Neutrophil (primary cell): ENCODE measurements around the gene TNRC6C.
"Not testable (repeated sequence)": the region's sequence is repeated elsewhere in the genome, so short reads cannot be mapped to it uniquely, and the experiment has no call there.

Experiments used
- H3K27ac ChIP-seq: fragments of 200-600 bp; sonication (generic); 2 replicates; pipeline ENCODE4 v1.5.1; 2016; ENCODE audit warnings: mild to moderate bottlenecking, moderate library complexity
- H3K27me3 ChIP-seq: fragments of 200-600 bp; sonication (generic); 2 replicates; pipeline ENCODE4 v1.6.0; 2016; ENCODE audit warnings: mild to moderate bottlenecking
- H3K36me3 ChIP-seq: fragments of 200-600 bp; sonication (generic); 2 replicates; pipeline ENCODE4 v1.5.1; 2017
- H3K4me1 ChIP-seq, 2 experiments: fragments of 200-600 bp in 1 of 2; sonication (generic) in 1 of 2; 1 replicate in 1 of 2; 2 replicates in 1 of 2; pipeline versions ENCODE4 v1.5.1 to v1.6.1; 2013 to 2016; ENCODE audit warnings: low read depth in 1 of 2, low read length in 1 of 2, mild to moderate bottlenecking in 1 of 2, moderate library complexity in 1 of 2; ENCODE audit not compliant: control insufficient read depth in 1 of 2, insufficient read depth in 1 of 2
- H3K4me3 ChIP-seq, 2 experiments: fragments of 200-600 bp in 1 of 2; sonication (generic) in 1 of 2; 1 replicate in 1 of 2; 2 replicates in 1 of 2; pipeline ENCODE4 v1.5.1; 2013 to 2016; ENCODE audit warnings: low read depth in 1 of 2, low read length in 1 of 2, mild to moderate bottlenecking in 1 of 2, moderate library complexity in 1 of 2
- H3K9me3 ChIP-seq: fragments of 200-600 bp; sonication (generic); 2 replicates; pipeline ENCODE4 v1.5.1; 2016
- TF ChIP-seq, protein P1 (sequence below): fragments of 200-600 bp; sonication (generic); IDR thresholded peaks from 2 replicates; pipeline ENCODE4 v1.5.1; 2016; ENCODE audit warnings: antibody characterized with exemption

The TNRC6C gene

DNA sequence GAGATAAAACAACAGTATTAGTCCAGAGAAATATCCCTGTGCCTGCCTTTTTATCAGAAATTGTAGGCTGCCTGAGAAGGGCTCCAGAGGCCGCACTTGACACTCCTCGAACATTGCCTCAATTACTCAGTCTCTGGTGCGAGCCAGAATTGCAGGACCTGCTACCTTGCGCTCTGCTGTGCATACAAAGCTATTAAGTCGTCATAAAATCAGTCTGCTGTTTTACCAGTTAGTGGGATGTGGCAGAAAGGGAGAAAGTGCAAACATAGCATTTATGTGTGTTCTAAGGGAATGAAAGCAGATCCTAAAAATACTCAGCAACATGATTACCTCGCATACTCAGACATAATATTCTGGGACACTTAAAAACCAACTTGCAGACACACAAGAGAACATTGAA, 99.5 kb downstream of the TNRC6C start:
- TF ChIP-seq, protein P1, sequence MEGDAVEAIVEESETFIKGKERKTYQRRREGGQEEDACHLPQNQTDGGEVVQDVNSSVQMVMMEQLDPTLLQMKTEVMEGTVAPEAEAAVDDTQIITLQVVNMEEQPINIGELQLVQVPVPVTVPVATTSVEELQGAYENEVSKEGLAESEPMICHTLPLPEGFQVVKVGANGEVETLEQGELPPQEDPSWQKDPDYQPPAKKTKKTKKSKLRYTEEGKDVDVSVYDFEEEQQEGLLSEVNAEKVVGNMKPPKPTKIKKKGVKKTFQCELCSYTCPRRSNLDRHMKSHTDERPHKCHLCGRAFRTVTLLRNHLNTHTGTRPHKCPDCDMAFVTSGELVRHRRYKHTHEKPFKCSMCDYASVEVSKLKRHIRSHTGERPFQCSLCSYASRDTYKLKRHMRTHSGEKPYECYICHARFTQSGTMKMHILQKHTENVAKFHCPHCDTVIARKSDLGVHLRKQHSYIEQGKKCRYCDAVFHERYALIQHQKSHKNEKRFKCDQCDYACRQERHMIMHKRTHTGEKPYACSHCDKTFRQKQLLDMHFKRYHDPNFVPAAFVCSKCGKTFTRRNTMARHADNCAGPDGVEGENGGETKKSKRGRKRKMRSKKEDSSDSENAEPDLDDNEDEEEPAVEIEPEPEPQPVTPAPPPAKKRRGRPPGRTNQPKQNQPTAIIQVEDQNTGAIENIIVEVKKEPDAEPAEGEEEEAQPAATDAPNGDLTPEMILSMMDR: no peak
- Histone ChIP-seq H3K4me1 (no peaks in the 10 kb centered on the region), H3K27me3 (no peaks in the 10 kb centered on the region), H3K4me3 (no peak overlapping the region), H3K9me3 (no peaks in the 10 kb centered on the region), H3K27ac (no peak overlapping the region), H3K36me3 (peaks cover 27% of the 10 kb centered on the region)

DNA sequence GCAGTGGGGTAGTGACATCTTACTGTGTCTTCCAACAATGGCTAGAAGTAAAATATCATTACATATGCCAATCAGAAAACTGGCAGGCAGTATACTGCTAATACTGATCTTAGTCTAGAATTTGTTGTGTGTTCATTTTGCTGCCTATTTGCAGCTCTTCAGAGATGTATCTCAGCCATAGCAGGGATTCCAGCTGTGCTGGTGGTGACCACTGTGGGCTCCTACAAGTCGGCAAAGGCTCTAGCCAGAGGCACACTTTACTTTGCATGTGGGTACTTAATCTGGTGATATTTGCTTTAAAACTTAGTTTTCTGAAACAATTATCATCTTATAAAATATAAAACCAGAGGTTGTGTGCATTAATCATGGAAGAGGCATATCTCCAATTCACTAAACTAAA, 100.1 kb downstream of the TNRC6C start:
- H3K27ac ChIP-seq: no peak overlapping the region
- no peaks in the 10 kb centered on the region for H3K4me1 ChIP-seq
- H3K27me3 ChIP-seq: no peaks in the 10 kb centered on the region
- peaks cover 23% of the 10 kb centered on the region for H3K36me3 ChIP-seq
- H3K9me3 ChIP-seq: no peaks in the 10 kb centered on the region
- no peak overlapping the region for H3K4me3 ChIP-seq
- TF ChIP-seq, protein P1: no peak

DNA sequence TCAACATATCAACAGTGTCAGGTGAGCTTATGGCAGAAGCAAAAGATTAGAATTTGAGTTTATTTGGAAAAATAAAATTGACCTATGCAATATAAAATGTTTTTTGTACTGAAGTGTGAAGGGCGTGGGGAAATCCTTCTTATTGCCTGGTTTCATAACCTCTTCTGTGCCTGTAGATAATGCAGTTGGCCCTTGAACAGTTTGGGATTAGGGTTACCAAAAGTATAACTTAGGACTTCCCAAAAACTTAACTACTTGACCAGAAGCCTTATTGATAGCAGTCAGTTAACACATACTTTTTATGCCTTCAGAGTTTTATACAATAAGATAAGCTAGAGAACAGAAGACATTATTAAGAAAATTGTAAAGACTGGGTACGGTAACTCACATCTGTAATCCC, 104.1 kb downstream of the TNRC6C start:
- Histone ChIP-seq H3K4me3 (no peak overlapping the region), H3K9me3 (no peaks in the 10 kb centered on the region), H3K36me3 (peaks cover 33% of the 10 kb centered on the region), H3K27me3 (no peaks in the 10 kb centered on the region), H3K27ac (no peak overlapping the region), H3K4me1 (no peaks in the 10 kb centered on the region)
- TF ChIP-seq, protein P1: no peak

DNA sequence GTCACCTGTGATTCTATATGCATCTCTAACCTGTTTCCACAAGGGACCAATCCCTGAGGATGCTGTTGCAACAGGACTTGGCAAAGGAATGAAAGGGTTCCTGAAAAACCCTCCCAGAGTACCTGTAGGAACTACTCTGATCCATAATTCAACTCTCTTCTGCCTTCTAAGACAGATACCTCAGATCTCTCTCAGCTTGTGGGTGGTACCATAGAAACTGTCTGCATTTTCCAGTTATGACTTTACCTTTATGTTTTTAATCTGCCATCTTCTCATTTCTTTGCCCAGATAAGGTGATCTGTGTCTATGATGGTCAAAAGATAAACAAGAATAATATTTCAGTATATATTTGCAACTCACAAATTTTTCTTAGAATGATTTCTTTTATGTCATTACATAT, 105.0 kb downstream of the TNRC6C start:
- Histone ChIP-seq H3K4me3 (no peak overlapping the region), H3K27ac (no peak overlapping the region), H3K27me3 (no peaks in the 10 kb centered on the region)

DNA sequence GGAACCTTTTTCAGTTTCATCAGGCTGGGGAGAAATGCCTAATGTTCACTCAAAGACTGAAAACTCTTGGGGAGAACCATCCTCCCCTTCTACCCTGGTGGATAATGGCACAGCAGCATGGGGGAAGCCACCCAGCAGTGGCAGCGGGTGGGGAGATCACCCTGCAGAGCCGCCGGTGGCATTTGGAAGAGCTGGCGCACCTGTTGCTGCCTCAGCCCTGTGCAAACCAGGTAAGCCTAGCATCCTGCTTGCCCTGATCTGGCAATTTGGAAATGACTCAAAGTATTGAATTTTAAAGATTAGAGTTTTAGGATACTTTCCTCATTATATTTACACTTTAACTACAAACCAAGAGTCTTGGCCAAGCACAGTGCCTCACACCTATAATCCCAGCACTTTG, 106.2 kb downstream of the TNRC6C start:
- TF ChIP-seq, protein P1: no peak
- Histone ChIP-seq H3K9me3 (no peaks in the 10 kb centered on the region), H3K27ac (no peak overlapping the region)

More for the DNA sequence above, 105.0 kb downstream of the TNRC6C start:
- H3K4me1 ChIP-seq: no peaks in the 10 kb centered on the region
- no peaks in the 10 kb centered on the region for H3K9me3 ChIP-seq
- H3K36me3 ChIP-seq: peaks cover 34% of the 10 kb centered on the region
- TF ChIP-seq, protein P1: no peak

DNA sequence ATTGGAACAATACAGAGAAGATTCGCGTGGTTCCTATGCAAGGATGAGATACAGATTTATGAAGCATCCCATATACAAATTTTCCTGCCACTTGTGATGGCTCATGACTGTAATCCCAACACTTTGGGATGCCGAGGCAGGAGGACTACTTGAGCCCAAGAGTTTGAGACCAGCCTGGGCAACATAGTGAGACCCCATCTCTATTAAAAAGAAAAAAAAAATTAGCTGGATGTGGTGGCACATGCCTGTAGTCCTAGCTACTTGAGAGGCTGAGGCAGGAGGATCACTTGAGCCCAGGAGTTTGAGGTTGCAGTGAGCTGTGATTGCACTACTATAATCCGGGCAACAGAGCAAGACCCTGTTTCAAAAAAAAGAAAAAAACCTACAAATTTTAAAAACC, 108.5 kb downstream of the TNRC6C start:
- H3K36me3 ChIP-seq: peaks cover 67% of the 10 kb centered on the region
- H3K4me3 ChIP-seq, H3K27me3 ChIP-seq, H3K27ac ChIP-seq, H3K9me3 ChIP-seq, H3K4me1 ChIP-seq: not testable (repeated sequence)

More for the DNA sequence above, 106.2 kb downstream of the TNRC6C start:
- H3K27me3 ChIP-seq: no peaks in the 10 kb centered on the region
- peaks cover 44% of the 10 kb centered on the region for H3K36me3 ChIP-seq
- H3K4me3 ChIP-seq: no peak overlapping the region
- no peaks in the 10 kb centered on the region for H3K4me1 ChIP-seq
